Duodenal mucosa (tissue), 2 donors: ENCODE measurements around the gene ZNF768.
"Not testable (repeated sequence)": the region's sequence is repeated elsewhere in the genome, so short reads cannot be mapped to it uniquely, and the experiment has no call there.

ENCODE experiments used
- H3K27ac ChIP-seq: one replicate; pipeline ENCODE4 v1.7.0; 2013; ENCODE audit warnings: low read depth, low read length
- H3K27me3 ChIP-seq, 2 donors: one replicate each; pipeline ENCODE4 v1.7.0; 2013; ENCODE audit warnings: low read length in 2 of 2, control low read depth in 1 of 2; ENCODE audit not compliant: insufficient read depth in 2 of 2, control insufficient read depth in 1 of 2
- H3K36me3 ChIP-seq, 2 donors: one replicate each; pipeline ENCODE4 v1.7.0; 2013; ENCODE audit warnings: low read length in 2 of 2, control low read depth in 1 of 2; ENCODE audit not compliant: insufficient read depth in 2 of 2, control insufficient read depth in 1 of 2
- H3K4me1 ChIP-seq, 2 donors: one replicate each; pipeline ENCODE4 v1.7.0; 2013; ENCODE audit warnings: low read length in 2 of 2, control low read depth in 1 of 2; ENCODE audit not compliant: insufficient read depth in 2 of 2, control insufficient read depth in 1 of 2
- H3K4me3 ChIP-seq, 2 donors: one replicate each; pipeline ENCODE4 v1.7.0; 2013; ENCODE audit warnings: low read length in 2 of 2, low read depth in 1 of 2
- H3K9ac ChIP-seq, 2 donors: one replicate each; pipeline ENCODE4 v1.7.0; 2013; ENCODE audit warnings: low read length in 2 of 2, low read depth in 1 of 2
- H3K9me3 ChIP-seq, 2 donors: one replicate each; pipeline ENCODE4 v1.7.0; 2013; ENCODE audit warnings: low read length in 2 of 2, control low read depth in 1 of 2; ENCODE audit not compliant: control insufficient read depth in 1 of 2

ZNF768 gene

DNA sequence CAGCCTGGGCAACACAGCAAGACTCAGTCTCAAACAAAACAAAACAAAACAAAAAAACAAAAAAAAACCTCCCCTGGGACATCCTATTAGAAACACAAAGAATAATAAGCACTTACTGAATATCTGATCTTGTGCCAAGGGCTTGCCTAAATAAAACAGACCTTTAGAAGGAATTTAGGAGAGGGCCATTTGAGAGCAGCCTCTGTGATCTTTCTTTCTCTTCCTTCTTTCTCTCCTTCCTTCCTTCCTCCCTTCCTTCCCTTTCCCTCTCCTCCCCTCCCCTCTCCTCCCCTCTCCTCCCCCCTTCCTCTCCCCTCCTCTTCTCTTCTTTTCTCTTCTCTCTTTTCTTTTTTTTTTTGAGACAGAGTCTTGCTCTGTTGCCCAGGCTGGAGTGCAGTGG lies 41.5 kb downstream of the ZNF768 start:
- Histone ChIP-seq H3K4me3 (no peak overlapping the region), H3K9ac (no peak overlapping the region), H3K9me3 (no peaks in the 10 kb centered on the region), H3K36me3 (peaks cover 0 to 13% of the 10 kb centered on the region in 2 donors), H3K27me3 (no peaks in the 10 kb centered on the region), H3K4me1 (no peaks in the 10 kb centered on the region), H3K27ac (no peak overlapping the region)

DNA sequence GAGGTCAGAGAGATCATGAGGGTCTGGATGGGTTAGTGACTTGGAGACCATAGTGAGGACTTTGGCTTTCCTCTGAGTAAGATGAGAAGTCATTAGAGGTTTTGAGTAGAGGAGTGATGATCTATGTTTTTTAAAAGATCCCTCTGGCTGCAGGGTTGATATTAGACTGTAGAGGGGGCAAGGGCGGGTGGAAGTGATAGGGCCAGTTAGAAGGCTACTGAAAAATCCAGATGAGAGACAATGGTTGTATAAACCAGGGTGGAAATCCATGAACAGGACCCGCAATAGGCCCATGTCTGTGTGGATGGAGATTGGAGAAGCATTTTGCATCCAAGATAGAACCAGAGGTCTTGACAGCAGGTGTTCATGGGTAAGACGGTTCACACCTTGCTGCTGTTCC lies 44.0 kb downstream of the ZNF768 start:
- H3K4me3 ChIP-seq, result no peak overlapping the region
- H3K9me3 ChIP-seq, result no peaks in the 10 kb centered on the region
- no peaks in the 10 kb centered on the region for H3K27me3 ChIP-seq
- H3K4me1 ChIP-seq, result no peaks in the 10 kb centered on the region
- H3K27ac ChIP-seq, result no peak overlapping the region
- H3K36me3 ChIP-seq, result peaks cover 0 to 7% of the 10 kb centered on the region in 2 donors
- no peak overlapping the region for H3K9ac ChIP-seq

DNA sequence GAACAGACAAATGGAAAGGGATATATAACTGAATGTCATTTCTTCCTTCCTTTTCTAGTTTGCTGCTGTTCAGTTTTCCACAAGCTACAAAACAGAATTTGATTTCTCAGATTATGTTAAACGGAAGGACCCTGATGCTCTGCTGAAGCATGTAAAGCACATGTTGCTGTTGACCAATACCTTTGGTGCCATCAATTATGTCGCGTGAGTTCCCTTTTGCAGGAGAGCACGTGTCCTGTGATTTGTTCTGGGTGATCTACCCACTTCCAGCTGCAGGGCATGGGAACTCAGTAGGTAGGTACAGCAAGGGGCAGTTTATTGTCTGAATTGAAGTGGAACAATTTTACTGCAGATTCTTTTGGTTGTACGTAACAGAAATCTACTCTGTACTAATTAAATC lies 45.0 kb downstream of the ZNF768 start:
- H3K4me3 ChIP-seq, result no peak overlapping the region
- H3K27me3 ChIP-seq, result no peaks in the 10 kb centered on the region
- H3K27ac ChIP-seq, result no peak overlapping the region
- no peak overlapping the region for H3K9ac ChIP-seq
- no peaks in the 10 kb centered on the region for H3K9me3 ChIP-seq
- no peaks in the 10 kb centered on the region for H3K4me1 ChIP-seq
- peaks cover 0 to 7% of the 10 kb centered on the region in 2 donors for H3K36me3 ChIP-seq

DNA sequence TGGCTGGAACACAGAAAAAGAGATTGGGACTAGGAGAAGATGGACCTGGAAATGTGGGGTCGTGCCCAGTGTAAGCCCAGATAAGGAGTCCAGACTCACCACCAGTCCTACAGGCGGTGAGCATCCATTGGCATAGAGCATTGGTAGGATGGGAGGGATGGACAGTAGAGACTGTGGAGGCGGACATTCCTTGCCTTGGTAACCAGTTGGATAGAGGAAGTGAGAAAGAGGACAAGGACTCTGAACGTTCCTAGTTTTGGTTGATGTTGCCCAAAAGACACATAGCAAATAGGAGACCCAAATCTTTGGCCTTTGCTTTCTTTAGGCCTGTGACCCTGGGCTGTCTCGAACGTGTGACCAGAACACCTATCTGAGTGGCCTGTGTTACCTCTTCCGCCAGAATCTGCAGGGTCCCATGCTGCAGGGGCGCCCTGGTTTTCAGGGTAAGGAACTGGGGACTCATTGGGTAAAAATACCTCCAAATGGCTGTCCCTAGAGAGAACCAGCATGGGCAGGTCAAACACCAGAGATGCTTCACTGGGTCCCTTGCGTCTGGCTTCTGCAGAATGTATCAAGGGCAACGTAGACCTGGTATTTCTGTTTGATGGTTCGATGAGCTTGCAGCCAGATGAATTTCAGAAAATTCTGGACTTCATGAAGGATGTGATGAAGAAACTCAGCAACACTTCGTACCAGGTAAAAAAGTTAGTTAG lies 47.4 kb downstream of the ZNF768 start:
- H3K36me3 ChIP-seq, result peaks cover 0 to 5% of the 10 kb centered on the region in 2 donors
- H3K9ac ChIP-seq, result no peak overlapping the region
- H3K27ac ChIP-seq, result no peak overlapping the region
- H3K4me1 ChIP-seq, result no peaks in the 10 kb centered on the region
- H3K4me3 ChIP-seq, result no peak overlapping the region
- no peaks in the 10 kb centered on the region for H3K27me3 ChIP-seq
- H3K9me3 ChIP-seq, result no peaks in the 10 kb centered on the region

DNA sequence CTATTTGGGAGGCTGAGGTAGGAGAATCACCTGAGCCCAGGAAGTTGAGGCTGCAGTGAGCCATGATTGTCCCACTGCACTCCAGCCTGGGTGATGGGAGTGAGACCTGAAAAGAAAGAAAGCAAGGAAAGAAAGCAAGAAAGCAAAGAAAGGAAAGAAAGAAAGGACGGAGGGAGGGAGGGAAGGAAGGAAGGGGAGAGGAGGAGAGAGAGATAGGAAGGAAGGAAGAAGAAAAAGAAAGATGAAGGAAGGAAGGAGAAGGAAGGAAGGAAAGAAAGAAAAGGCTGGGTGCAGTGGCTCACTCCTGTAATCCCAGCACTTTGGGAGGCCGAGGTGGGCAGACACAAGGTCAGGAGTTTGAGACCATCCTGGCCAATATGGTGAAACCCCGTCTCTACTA lies 48.6 kb downstream of the ZNF768 start:
- not testable (repeated sequence) for H3K27ac ChIP-seq, H3K36me3 ChIP-seq, H3K27me3 ChIP-seq

DNA sequence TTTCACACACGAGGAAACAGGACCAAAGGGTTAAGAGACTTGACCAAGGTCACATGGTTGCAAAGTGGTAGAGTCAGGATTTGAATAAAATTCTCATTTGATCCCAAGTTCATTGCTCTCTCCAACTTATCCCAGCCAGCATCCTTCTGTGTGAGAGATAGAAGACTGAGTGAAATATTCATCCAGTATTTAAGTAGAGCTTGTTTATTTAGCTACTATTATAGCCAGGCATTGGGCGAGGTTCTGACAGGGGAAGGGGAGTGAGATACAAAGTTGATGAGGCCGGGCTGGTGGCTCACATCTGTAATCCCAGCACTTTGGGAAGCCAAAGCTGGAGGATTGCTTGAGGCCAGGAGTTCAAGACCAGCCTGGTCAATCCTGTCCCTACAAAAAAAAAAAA lies 49.4 kb downstream of the ZNF768 start:
- peaks cover 0 to 4% of the 10 kb centered on the region in 2 donors for H3K4me1 ChIP-seq
- no peaks in the 10 kb centered on the region for H3K27me3 ChIP-seq
- no peak overlapping the region for H3K4me3 ChIP-seq
- H3K27ac ChIP-seq, result no peak overlapping the region
- no peaks in the 10 kb centered on the region for H3K9me3 ChIP-seq
- no peaks in the 10 kb centered on the region for H3K36me3 ChIP-seq
- no peak overlapping the region for H3K9ac ChIP-seq

More for the DNA sequence above, 48.6 kb downstream of the ZNF768 start:
- H3K9me3 ChIP-seq, H3K4me3 ChIP-seq, H3K4me1 ChIP-seq, H3K9ac ChIP-seq: not testable (repeated sequence)

DNA sequence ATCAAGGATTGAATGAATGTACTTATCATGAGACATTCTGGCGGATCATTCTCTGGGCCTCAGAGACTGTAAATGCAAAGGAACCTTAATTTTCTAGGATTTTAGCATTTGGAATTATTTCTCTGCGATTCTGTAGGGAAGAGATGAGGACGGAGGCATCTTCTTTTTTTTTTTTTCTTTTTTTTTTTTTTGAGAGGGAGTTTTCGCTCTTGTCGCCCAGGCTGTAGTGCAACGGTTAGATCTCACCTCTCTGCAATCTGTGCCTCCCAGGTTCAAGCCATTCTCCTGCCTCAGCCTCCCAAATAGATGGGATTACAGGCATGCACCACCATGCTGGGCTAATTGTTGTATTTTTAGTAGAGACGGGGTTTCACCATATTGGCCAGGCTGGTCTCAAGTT lies 51.7 kb downstream of the ZNF768 start:
- no peaks in the 10 kb centered on the region for H3K27me3 ChIP-seq
- peak overlapping the region in 1 of 2 donors; percentile 53 for H3K4me3 ChIP-seq
- H3K9ac ChIP-seq, result no peak overlapping the region
- H3K27ac ChIP-seq, result no peak overlapping the region
- H3K9me3 ChIP-seq, result no peaks in the 10 kb centered on the region
- peaks cover 0 to 4% of the 10 kb centered on the region in 2 donors for H3K4me1 ChIP-seq
- H3K36me3 ChIP-seq, result no peaks in the 10 kb centered on the region

DNA sequence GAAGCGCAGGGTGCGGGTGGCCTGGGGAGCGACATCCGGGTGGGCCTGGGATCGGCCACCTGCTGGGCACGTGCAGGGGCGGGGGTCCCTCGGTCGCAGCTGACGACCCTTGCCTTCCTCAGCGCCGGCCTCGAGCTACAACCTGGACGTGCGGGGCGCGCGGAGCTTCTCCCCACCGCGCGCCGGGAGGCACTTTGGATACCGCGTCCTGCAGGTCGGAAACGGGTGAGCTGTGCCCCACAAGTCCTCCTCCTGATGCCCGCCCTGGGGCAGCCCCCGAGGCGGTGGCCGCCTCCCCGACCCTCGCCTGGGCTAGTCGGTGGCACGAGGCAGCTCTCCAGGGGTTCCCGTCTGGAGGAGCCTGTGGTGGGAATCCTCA lies 52.3 kb downstream of the ZNF768 start:
- H3K9me3 ChIP-seq, result no peaks in the 10 kb centered on the region
- H3K27ac ChIP-seq, result no peak overlapping the region
- H3K36me3 ChIP-seq, result no peaks in the 10 kb centered on the region
- peak overlapping the region; percentile 53 to 62 for H3K4me3 ChIP-seq
- H3K9ac ChIP-seq, result no peak overlapping the region
- H3K27me3 ChIP-seq, result no peaks in the 10 kb centered on the region
- H3K4me1 ChIP-seq, result peaks cover 0 to 4% of the 10 kb centered on the region in 2 donors
